Panc1 (cell line): ENCODE data around the gene TAB3.

Source experiments
- CTCF ChIP-seq: fragments of 450-650 bp; IDR thresholded peaks from 2 replicates; pipeline ENCODE4 v1.5.1; 2017; ENCODE audit warnings: mild to moderate bottlenecking
- POLR2AphosphoS5 ChIP-seq: IDR thresholded peaks from 2 replicates; pipeline ENCODE4 v1.6.1; 2012; ENCODE audit warnings: mild to moderate bottlenecking, low read depth, low read length, moderate library complexity
- REST ChIP-seq, 2 experiments: IDR thresholded peaks; 2 replicates each; pipeline ENCODE4 v1.6.1; 2011 to 2012; ENCODE audit warnings: low read depth in 2 of 2, control low read depth in 1 of 2, low read length in 1 of 2, mild to moderate bottlenecking in 1 of 2, moderate library complexity in 1 of 2; ENCODE audit not compliant: insufficient read depth in 1 of 2
- SIN3A ChIP-seq: IDR thresholded peaks from 2 replicates; pipeline ENCODE4 v1.6.1; 2012; ENCODE audit warnings: low read depth, mild to moderate bottlenecking, low read length, moderate library complexity, borderline replicate concordance; ENCODE audit not compliant: insufficient read depth

- no peak for TF ChIP-seq CTCF
- no peak for TF ChIP-seq REST (IDR thresholded peaks at IDR 0.05; ENCODE audit: insufficient read depth in 1 of 2, low read depth in 2 of 2, low read length in 1 of 2)
- TF ChIP-seq POLR2AphosphoS5: no peak
- TF ChIP-seq SIN3A: no peak
Measured at GRCh38 chrX:30930679-30931078, 41.6 kb upstream of the TAB3 start.
